HepG2 (cell line): ENCODE data around the gene THEMIS. TPM values are rescaled to one million over a fixed set of nuclear protein-coding genes. Genes with fewer than 3 reads are reported as not detected.

Source experiments
- AGO2 ChIP-seq: fragments of 200-400 bp; formaldehyde crosslinking; optimal IDR thresholded peaks from 2 replicates; pipeline ENCODE3; 2017; ENCODE audit warnings: mild to moderate bottlenecking, low read depth, low read length, moderate library complexity
- AKAP8 ChIP-seq: sonication (generic); formaldehyde crosslinking; IDR thresholded peaks from 2 replicates; pipeline ENCODE4 v1.5.1; 2020; ENCODE audit warnings: mild to moderate bottlenecking, missing genetic modification reagents
- CBFB ChIP-seq: sonication (generic); formaldehyde crosslinking; IDR thresholded peaks from 2 replicates; pipeline ENCODE4 v1.4.0; 2020; ENCODE audit warnings: missing genetic modification reagents
- IKZF4 ChIP-seq: sonication (generic); formaldehyde crosslinking; IDR thresholded peaks from 2 replicates; pipeline ENCODE4 v1.5.1; 2020; ENCODE audit warnings: borderline replicate concordance, mild to moderate bottlenecking, low read depth, missing genetic modification reagents; ENCODE audit errors: not compliant biosample characterization
- JDP2 ChIP-seq: sonication (generic); formaldehyde crosslinking; IDR thresholded peaks from 2 replicates; pipeline ENCODE4 v1.8.1; 2022; ENCODE audit warnings: missing genetic modification reagents, borderline replicate concordance
- PLRG1 ChIP-seq: fragments of 450-650 bp; conservative IDR thresholded peaks from 2 replicates; pipeline ENCODE4 v1.6.1; 2016
- PLSCR1 ChIP-seq: sonication (generic); formaldehyde crosslinking; IDR thresholded peaks from 2 replicates; pipeline ENCODE4 v1.5.0; 2020; ENCODE audit warnings: missing genetic modification reagents, mild to moderate bottlenecking, borderline replicate concordance
- SKIL ChIP-seq: sonication (generic); formaldehyde crosslinking; IDR thresholded peaks from 2 replicates; pipeline ENCODE4 v1.8.0; 2022; ENCODE audit warnings: missing genetic modification reagents, mild to moderate bottlenecking, moderate library complexity, borderline replicate concordance
- TFE3 ChIP-seq: IDR thresholded peaks from 2 replicates; pipeline ENCODE4 v1.6.1; 2016
- ZNF333 ChIP-seq: sonication (generic); formaldehyde crosslinking; IDR thresholded peaks from 2 replicates; pipeline ENCODE4 v1.4.0; 2020; ENCODE audit warnings: mild to moderate bottlenecking, missing genetic modification reagents, borderline replicate concordance
- ZNF431 ChIP-seq: sonication (generic); formaldehyde crosslinking; IDR thresholded peaks from 2 replicates; pipeline ENCODE4 v1.9.0; 2022; ENCODE audit warnings: missing genetic modification reagents, low read depth, mild to moderate bottlenecking, borderline replicate concordance
- ZNF501 ChIP-seq: sonication (generic); formaldehyde crosslinking; IDR thresholded peaks from 2 replicates; pipeline ENCODE4 v1.5.1; 2020; ENCODE audit warnings: mild to moderate bottlenecking, moderate library complexity, missing genetic modification reagents
- ZNF557 ChIP-seq: sonication (generic); formaldehyde crosslinking; IDR thresholded peaks from 2 replicates; pipeline ENCODE4 v1.4.0; 2020; ENCODE audit warnings: missing genetic modification reagents
- ZNF577 ChIP-seq: sonication (generic); formaldehyde crosslinking; IDR thresholded peaks from 2 replicates; pipeline ENCODE4 v1.4.0; 2020; ENCODE audit warnings: mild to moderate bottlenecking, low read depth, missing genetic modification reagents, borderline replicate concordance
- ZNF816 ChIP-seq: sonication (generic); formaldehyde crosslinking; IDR thresholded peaks from 2 replicates; pipeline ENCODE4 v1.8.0; 2022; ENCODE audit warnings: missing genetic modification reagents, mild to moderate bottlenecking, borderline replicate concordance
- polyA plus RNA-seq, 8 experiments: library from polyadenylated mRNA; depleted of rRNA in 3 of 8; stranded (reverse) in 7 of 8; unstranded in 1 of 8; fragments of >200 nt; fragmentation: Illumina TruSeq in 4 of 8; extraction: Trizol in 4 of 8; gene quantifications; 2 replicates each; pipeline versions ENCODE4 v1.2.1 to v1.2.3, GENCODE V29; 2011 to 2016; ENCODE audit warnings: low read depth in 4 of 8, missing spikeins in 1 of 8, mixed read lengths in 1 of 8; ENCODE audit not compliant: insufficient read depth in 1 of 8
- total RNA-seq, 5 experiments: library from RNA; depleted of rRNA; stranded (reverse); fragments of >200 nt; fragmentation: Illumina TruSeq; extraction: Trizol; gene quantifications; 2 replicates each; pipeline ENCODE4 v1.2.3, GENCODE V29; 2016; ENCODE audit warnings: low read depth in 1 of 5
- TF ChIP-seq, protein P1 (sequence below): sonication (generic); formaldehyde crosslinking; IDR thresholded peaks from 2 replicates; pipeline ENCODE4 v1.5.1; 2020; ENCODE audit warnings: missing genetic modification reagents, mild to moderate bottlenecking, borderline replicate concordance
- TF ChIP-seq, protein P2 (sequence below): sonication (generic); formaldehyde crosslinking; IDR thresholded peaks from 2 replicates; pipeline ENCODE4 v1.8.1; 2022; ENCODE audit warnings: low read depth, mild to moderate bottlenecking, missing genetic modification reagents
- TF ChIP-seq, protein P3 (sequence below): sonication (generic); formaldehyde crosslinking; IDR thresholded peaks from 2 replicates; pipeline ENCODE4 v1.4.0; 2020; ENCODE audit warnings: missing genetic modification reagents, borderline replicate concordance

The THEMIS gene
- total and polyA plus RNA-seq, 2 of the 13 experiments (the other 11 are each of a cell fraction or from before 2014, with no cell fraction given): not detected

- TF ChIP-seq ZNF431 (CRISPR knock-in tag) (no peak), SKIL (CRISPR knock-in tag) (no peak), ZNF816 (CRISPR knock-in tag) (no peak), PLRG1 (no peak), ZNF333 (no peak), ZNF577 (CRISPR knock-in tag) (no peak), AGO2 (no peak), IKZF4 (CRISPR knock-in tag) (no peak), AKAP8 (CRISPR knock-in tag) (no peak), ZNF557 (no peak), PLSCR1 (no peak), TFE3 (CRISPR knock-in tag) (no peak), JDP2 (CRISPR knock-in tag) (no peak), CBFB (CRISPR knock-in tag) (no peak), ZNF501 (CRISPR knock-in tag) (no peak)
- TF ChIP-seq, protein P1, sequence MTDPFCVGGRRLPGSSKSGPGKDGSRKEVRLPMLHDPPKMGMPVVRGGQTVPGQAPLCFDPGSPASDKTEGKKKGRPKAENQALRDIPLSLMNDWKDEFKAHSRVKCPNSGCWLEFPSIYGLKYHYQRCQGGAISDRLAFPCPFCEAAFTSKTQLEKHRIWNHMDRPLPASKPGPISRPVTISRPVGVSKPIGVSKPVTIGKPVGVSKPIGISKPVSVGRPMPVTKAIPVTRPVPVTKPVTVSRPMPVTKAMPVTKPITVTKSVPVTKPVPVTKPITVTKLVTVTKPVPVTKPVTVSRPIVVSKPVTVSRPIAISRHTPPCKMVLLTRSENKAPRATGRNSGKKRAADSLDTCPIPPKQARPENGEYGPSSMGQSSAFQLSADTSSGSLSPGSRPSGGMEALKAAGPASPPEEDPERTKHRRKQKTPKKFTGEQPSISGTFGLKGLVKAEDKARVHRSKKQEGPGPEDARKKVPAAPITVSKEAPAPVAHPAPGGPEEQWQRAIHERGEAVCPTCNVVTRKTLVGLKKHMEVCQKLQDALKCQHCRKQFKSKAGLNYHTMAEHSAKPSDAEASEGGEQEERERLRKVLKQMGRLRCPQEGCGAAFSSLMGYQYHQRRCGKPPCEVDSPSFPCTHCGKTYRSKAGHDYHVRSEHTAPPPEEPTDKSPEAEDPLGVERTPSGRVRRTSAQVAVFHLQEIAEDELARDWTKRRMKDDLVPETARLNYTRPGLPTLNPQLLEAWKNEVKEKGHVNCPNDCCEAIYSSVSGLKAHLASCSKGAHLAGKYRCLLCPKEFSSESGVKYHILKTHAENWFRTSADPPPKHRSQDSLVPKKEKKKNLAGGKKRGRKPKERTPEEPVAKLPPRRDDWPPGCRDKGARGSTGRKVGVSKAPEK: no peak
- TF ChIP-seq, protein P2, sequence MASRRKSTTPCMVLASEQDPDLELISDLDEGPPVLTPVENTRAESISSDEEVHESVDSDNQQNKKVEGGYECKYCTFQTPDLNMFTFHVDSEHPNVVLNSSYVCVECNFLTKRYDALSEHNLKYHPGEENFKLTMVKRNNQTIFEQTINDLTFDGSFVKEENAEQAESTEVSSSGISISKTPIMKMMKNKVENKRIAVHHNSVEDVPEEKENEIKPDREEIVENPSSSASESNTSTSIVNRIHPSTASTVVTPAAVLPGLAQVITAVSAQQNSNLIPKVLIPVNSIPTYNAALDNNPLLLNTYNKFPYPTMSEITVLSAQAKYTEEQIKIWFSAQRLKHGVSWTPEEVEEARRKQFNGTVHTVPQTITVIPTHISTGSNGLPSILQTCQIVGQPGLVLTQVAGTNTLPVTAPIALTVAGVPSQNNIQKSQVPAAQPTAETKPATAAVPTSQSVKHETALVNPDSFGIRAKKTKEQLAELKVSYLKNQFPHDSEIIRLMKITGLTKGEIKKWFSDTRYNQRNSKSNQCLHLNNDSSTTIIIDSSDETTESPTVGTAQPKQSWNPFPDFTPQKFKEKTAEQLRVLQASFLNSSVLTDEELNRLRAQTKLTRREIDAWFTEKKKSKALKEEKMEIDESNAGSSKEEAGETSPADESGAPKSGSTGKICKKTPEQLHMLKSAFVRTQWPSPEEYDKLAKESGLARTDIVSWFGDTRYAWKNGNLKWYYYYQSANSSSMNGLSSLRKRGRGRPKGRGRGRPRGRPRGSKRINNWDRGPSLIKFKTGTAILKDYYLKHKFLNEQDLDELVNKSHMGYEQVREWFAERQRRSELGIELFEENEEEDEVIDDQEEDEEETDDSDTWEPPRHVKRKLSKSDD (CRISPR knock-in tag): no peak
- TF ChIP-seq, protein P3, sequence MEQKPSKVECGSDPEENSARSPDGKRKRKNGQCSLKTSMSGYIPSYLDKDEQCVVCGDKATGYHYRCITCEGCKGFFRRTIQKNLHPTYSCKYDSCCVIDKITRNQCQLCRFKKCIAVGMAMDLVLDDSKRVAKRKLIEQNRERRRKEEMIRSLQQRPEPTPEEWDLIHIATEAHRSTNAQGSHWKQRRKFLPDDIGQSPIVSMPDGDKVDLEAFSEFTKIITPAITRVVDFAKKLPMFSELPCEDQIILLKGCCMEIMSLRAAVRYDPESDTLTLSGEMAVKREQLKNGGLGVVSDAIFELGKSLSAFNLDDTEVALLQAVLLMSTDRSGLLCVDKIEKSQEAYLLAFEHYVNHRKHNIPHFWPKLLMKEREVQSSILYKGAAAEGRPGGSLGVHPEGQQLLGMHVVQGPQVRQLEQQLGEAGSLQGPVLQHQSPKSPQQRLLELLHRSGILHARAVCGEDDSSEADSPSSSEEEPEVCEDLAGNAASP (CRISPR knock-in tag): peak; percentile 95
These were observed 66.7 kb downstream of the THEMIS start (continued) for GRCh38 chr6:127834136-127834535.
